CD8-positive, alpha-beta memory T cell (primary cell): ENCODE measurements around the gene CTLA4. TPM values are rescaled to one million over a fixed set of nuclear protein-coding genes. Genes with fewer than 3 reads are reported as not detected.

Experiments used
- CTCF ChIA-PET: fragments of 350-600 bp; sonication (Branson Sonifier 250); formaldehyde crosslinking; loops from one replicate; lab custom pipeline; 2021; ENCODE audit warnings: antibody characterized with exemption; lab: Charles Lee
- POLR2A ChIA-PET: fragments of 350-600 bp; sonication (Branson Sonifier 250); formaldehyde crosslinking; loops from one replicate; lab custom pipeline; 2021; ENCODE audit warnings: antibody characterized with exemption; lab: Charles Lee
- DNase-seq, 5 donors: peaks; one replicate each; pipeline versions ENCODE4 v3.0.0 to v3.0.0-alpha.2; 2020 to 2022; ENCODE audit warnings: mixed read lengths in 1 of 5
- H3K27ac ChIP-seq: one replicate; pipeline ENCODE4 v1.7.0; 2013; ENCODE audit warnings: low read depth, mild to moderate bottlenecking, low read length, moderate library complexity
- H3K27me3 ChIP-seq: 2 replicates; pipeline ENCODE4 v1.7.0; 2013; ENCODE audit warnings: low read length, mild to moderate bottlenecking; ENCODE audit not compliant: insufficient read depth, poor library complexity, severe bottlenecking
- H3K36me3 ChIP-seq: 2 replicates; pipeline ENCODE4 v1.7.0; 2013; ENCODE audit warnings: mild to moderate bottlenecking, low read length, moderate library complexity; ENCODE audit not compliant: insufficient read depth
- H3K4me1 ChIP-seq: 2 replicates; pipeline ENCODE4 v1.7.0; 2013; ENCODE audit warnings: mild to moderate bottlenecking, low read length, moderate library complexity; ENCODE audit not compliant: insufficient read depth
- H3K4me3 ChIP-seq: 2 replicates; pipeline ENCODE4 v1.7.0; 2013; ENCODE audit warnings: mild to moderate bottlenecking, low read length
- H3K9me3 ChIP-seq: 2 replicates; pipeline ENCODE4 v1.7.0; 2013; ENCODE audit warnings: mild to moderate bottlenecking, low read length
- H3K27ac Mint-ChIP-seq, 8 donors: one replicate each; pipeline ENCODE4 v1.8.0; 2020 to 2021; ENCODE audit warnings: mixed read lengths in 8 of 8, mild to moderate bottlenecking in 6 of 8, inconsistent platforms in 3 of 8, moderate library complexity in 3 of 8
- H3K27me3 Mint-ChIP-seq, 2 donors: one replicate each; pipeline ENCODE4 v1.8.0; 2020 to 2021; ENCODE audit warnings: mixed read lengths in 2 of 2, mild to moderate bottlenecking in 1 of 2, moderate library complexity in 1 of 2
- H3K36me3 Mint-ChIP-seq, 3 donors: one replicate each; pipeline ENCODE4 v1.8.0; 2020 to 2021; ENCODE audit warnings: mixed read lengths in 3 of 3, inconsistent platforms in 1 of 3, mild to moderate bottlenecking in 1 of 3
- H3K4me1 Mint-ChIP-seq, 3 donors: one replicate each; pipeline ENCODE4 v1.8.0; 2020 to 2021; ENCODE audit warnings: mixed read lengths in 3 of 3, inconsistent platforms in 1 of 3, mild to moderate bottlenecking in 1 of 3
- H3K4me3 Mint-ChIP-seq, 7 donors: one replicate each; pipeline ENCODE4 v1.8.0; 2020 to 2021; ENCODE audit warnings: mixed read lengths in 7 of 7, mild to moderate bottlenecking in 6 of 7, moderate library complexity in 4 of 7, inconsistent platforms in 2 of 7
- H3K9me3 Mint-ChIP-seq, 5 donors: one replicate each; pipeline ENCODE4 v1.8.0; 2020 to 2022; ENCODE audit warnings: mixed read lengths in 5 of 5, mild to moderate bottlenecking in 3 of 5, moderate library complexity in 2 of 5, inconsistent platforms in 1 of 5
- polyA plus RNA-seq: library from polyadenylated mRNA; unstranded; fragments of 300-500 nt; fragmentation: Illumina TruSeq; gene quantifications from one replicate; pipeline ENCODE4 v1.2.3, GENCODE V29; 2021
- total RNA-seq, 2 experiments: library from RNA; stranded (reverse); gene quantifications; one replicate each; pipeline ENCODE4 v1.2.3, GENCODE V29; 2021

The CTLA4 gene
- total RNA-seq = 10 to 100 TPM; 37.7 to 39.0 TPM
- 3.5 TPM for polyA plus RNA-seq

DNA sequence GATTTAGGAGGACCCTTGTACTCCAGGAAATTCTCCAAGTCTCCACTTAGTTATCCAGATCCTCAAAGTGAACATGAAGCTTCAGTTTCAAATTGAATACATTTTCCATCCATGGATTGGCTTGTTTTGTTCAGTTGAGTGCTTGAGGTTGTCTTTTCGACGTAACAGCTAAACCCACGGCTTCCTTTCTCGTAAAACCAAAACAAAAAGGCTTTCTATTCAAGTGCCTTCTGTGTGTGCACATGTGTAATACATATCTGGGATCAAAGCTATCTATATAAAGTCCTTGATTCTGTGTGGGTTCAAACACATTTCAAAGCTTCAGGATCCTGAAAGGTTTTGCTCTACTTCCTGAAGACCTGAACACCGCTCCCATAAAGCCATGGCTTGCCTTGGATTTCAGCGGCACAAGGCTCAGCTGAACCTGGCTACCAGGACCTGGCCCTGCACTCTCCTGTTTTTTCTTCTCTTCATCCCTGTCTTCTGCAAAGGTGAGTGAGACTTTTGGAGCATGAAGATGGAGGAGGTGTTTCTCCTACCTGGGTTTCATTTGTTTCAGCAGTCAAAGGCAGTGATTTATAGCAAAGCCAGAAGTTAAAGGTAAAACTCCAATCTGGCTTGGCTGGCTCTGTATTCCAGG lies at the start of gene CTLA4:
TSS of gene CTLA4 (plus strand) at position 211 of the 640 bp plus-strand sequence. CDS start at position 383, 172 bp downstream.
- Histone ChIP-seq H3K36me3 (no peaks in the 10 kb centered on the region), H3K27ac (no peak within 1 kb of the TSS), H3K4me3 (peak within 1 kb of the TSS; percentile 26), H3K4me1 (peaks cover 54% of the 10 kb centered on the region), H3K9me3 (no peaks in the 10 kb centered on the region), H3K27me3 (no peaks in the 10 kb centered on the region)
- Mint-ChIP-seq H3K36me3 (peaks cover 2 to 17% (median 8%) of the 10 kb centered on the region in 3 donors), H3K27me3 (peaks cover 0 to 3% of the 10 kb centered on the region in 2 donors), H3K4me3 (peak within 1 kb of the TSS; percentile 68 to 89 (median 83)), H3K9me3 (peaks cover 0 to 7% (median 0%) of the 10 kb centered on the region in 5 donors), H3K27ac (peak within 1 kb of the TSS; percentile 42 to 97 (median 71)), H3K4me1 (peaks cover 57 to 60% (median 57%) of the 10 kb centered on the region in 3 donors)
- DNase-seq = peak in 2 of 5 donors; percentile 51 to 68
- POLR2A ChIA-PET = interaction anchor here (0.6 to 0.8 kb wide), 2 partner anchors 10 to 132 kb away, joined by 3 to 5 read pairs; no protein-coding TSS in a partner anchor
- CTCF ChIA-PET = interaction anchor here (0.6 to 1.8 kb wide), 4 partner anchors 8 to 78 kb away, joined by 3 to 5 read pairs (median 4); no protein-coding TSS in a partner anchor

- H3K27ac Mint-ChIP-seq = peak overlapping the region in 1 of 8 donors; percentile 95
- CTCF ChIA-PET = no interaction called here
- Histone ChIP-seq H3K4me1 (peaks cover 9% of the 10 kb centered on the region), H3K4me3 (no peak overlapping the region), H3K27me3 (no peaks in the 10 kb centered on the region), H3K27ac (no peak overlapping the region), H3K36me3 (no peaks in the 10 kb centered on the region), H3K9me3 (no peaks in the 10 kb centered on the region)
- peaks cover 10 to 24% (median 13%) of the 10 kb centered on the region in 3 donors for H3K4me1 Mint-ChIP-seq
- no peaks in the 10 kb centered on the region for H3K9me3 Mint-ChIP-seq
- H3K4me3 Mint-ChIP-seq = no peak overlapping the region
- DNase-seq = no peak
- H3K36me3 Mint-ChIP-seq = no peaks in the 10 kb centered on the region
- H3K27me3 Mint-ChIP-seq = peaks cover 0 to 8% of the 10 kb centered on the region in 2 donors
- POLR2A ChIA-PET = no interaction called here
Observed at GRCh38 chr2:203818656-203819055, 48.9 kb upstream of the CTLA4 start.

DNA sequence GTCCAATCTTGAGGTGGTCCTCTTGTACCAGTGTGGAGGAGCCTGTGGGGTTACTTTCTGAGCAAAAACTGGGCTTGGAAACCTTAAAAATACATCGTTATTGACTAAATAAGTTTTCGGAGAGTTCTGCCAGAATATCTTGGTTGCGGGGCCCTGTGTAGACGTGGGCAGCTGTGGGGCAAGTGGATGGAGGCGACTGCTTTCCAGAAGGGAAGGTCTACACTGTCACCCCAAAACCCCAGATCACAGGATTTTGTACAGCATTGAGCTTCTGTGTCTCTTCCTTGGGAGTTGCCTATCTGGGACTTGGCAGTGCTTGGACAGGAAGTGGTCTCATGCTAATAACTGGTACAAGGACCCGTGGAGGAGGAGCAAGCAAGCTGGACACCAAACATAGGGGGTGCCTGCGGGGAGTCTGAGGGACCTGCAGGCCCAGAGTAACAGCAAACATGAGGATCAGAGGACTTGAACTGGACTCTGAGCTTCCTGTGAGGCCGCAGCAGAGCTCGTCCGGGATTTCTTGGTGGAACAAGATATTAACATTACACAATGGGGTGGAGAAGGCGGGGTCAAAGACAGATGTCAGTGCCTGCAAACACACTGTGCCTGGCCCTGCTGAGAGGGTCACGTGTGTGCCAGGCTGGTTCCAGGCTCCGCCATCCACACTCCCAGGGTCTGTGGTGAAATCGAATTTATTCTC lies 48.0 kb upstream of the CTLA4 start:
- no peak overlapping the region for H3K4me3 ChIP-seq
- peaks cover 12 to 15% (median 14%) of the 10 kb centered on the region in 3 donors for H3K4me1 Mint-ChIP-seq
- no peaks in the 10 kb centered on the region for H3K9me3 Mint-ChIP-seq
- DNase-seq = no peak
- H3K27me3 Mint-ChIP-seq = peaks cover 0 to 8% of the 10 kb centered on the region in 2 donors
- H3K27ac Mint-ChIP-seq = no peak overlapping the region
- no peaks in the 10 kb centered on the region for H3K27me3 ChIP-seq
- H3K36me3 Mint-ChIP-seq = no peaks in the 10 kb centered on the region
- no peak overlapping the region for H3K4me3 Mint-ChIP-seq
- H3K36me3 ChIP-seq = no peaks in the 10 kb centered on the region
- H3K9me3 ChIP-seq = no peaks in the 10 kb centered on the region
- H3K4me1 ChIP-seq = peaks cover 9% of the 10 kb centered on the region
- ChIA-PET CTCF (interaction anchor here (0.7 kb wide), 1 partner anchor 340 kb away, joined by 3 read pairs; no protein-coding TSS in a partner anchor), POLR2A (no interaction called here)
- H3K27ac ChIP-seq = no peak overlapping the region

GRCh38 chr2:203820969-203821368 lies 46.6 kb upstream of the CTLA4 start:
- H3K9me3 Mint-ChIP-seq = no peaks in the 10 kb centered on the region
- no peak for DNase-seq
- H3K36me3 Mint-ChIP-seq = no peaks in the 10 kb centered on the region
- peaks cover 5 to 7% (median 6%) of the 10 kb centered on the region in 3 donors for H3K4me1 Mint-ChIP-seq
- H3K27me3 Mint-ChIP-seq = peaks cover 0 to 7% of the 10 kb centered on the region in 2 donors
- H3K4me3 Mint-ChIP-seq = no peak overlapping the region
- Histone ChIP-seq H3K27ac (no peak overlapping the region), H3K27me3 (no peaks in the 10 kb centered on the region), H3K4me1 (no peaks in the 10 kb centered on the region), H3K36me3 (no peaks in the 10 kb centered on the region), H3K9me3 (no peaks in the 10 kb centered on the region), H3K4me3 (no peak overlapping the region)
- ChIA-PET CTCF (no interaction called here), POLR2A (no interaction called here)
- H3K27ac Mint-ChIP-seq = peak overlapping the region in 1 of 8 donors; percentile 7

- H3K36me3 ChIP-seq = no peaks in the 10 kb centered on the region
- H3K4me3 Mint-ChIP-seq = no peak overlapping the region
- H3K4me1 ChIP-seq = no peaks in the 10 kb centered on the region
- H3K9me3 Mint-ChIP-seq = no peaks in the 10 kb centered on the region
- H3K27ac ChIP-seq = no peak overlapping the region
- no peak overlapping the region for H3K4me3 ChIP-seq
- H3K27ac Mint-ChIP-seq = no peak overlapping the region
- H3K36me3 Mint-ChIP-seq = no peaks in the 10 kb centered on the region
- H3K9me3 ChIP-seq = no peaks in the 10 kb centered on the region
- peaks cover 5 to 7% (median 6%) of the 10 kb centered on the region in 3 donors for H3K4me1 Mint-ChIP-seq
- ChIA-PET CTCF (no interaction called here), POLR2A (no interaction called here)
- H3K27me3 ChIP-seq = no peaks in the 10 kb centered on the region
- no peak for DNase-seq
- H3K27me3 Mint-ChIP-seq = peaks cover 0 to 2% of the 10 kb centered on the region in 2 donors
Observed at GRCh38 chr2:203822240-203822639, 45.3 kb upstream of the CTLA4 start.

GRCh38 chr2:203823173-203823572 lies 44.4 kb upstream of the CTLA4 start:
- Mint-ChIP-seq H3K36me3 (peaks cover 0 to 5% (median 0%) of the 10 kb centered on the region in 3 donors), H3K27ac (no peak overlapping the region), H3K4me1 (peaks cover 5 to 7% (median 6%) of the 10 kb centered on the region in 3 donors), H3K27me3 (no peaks in the 10 kb centered on the region), H3K9me3 (no peaks in the 10 kb centered on the region), H3K4me3 (no peak overlapping the region)
- H3K27ac ChIP-seq = no peak overlapping the region
- H3K27me3 ChIP-seq = no peaks in the 10 kb centered on the region
- no peaks in the 10 kb centered on the region for H3K36me3 ChIP-seq
- H3K4me3 ChIP-seq = no peak overlapping the region
- no peaks in the 10 kb centered on the region for H3K9me3 ChIP-seq
- ChIA-PET CTCF (no interaction called here), POLR2A (no interaction called here)
- H3K4me1 ChIP-seq = no peaks in the 10 kb centered on the region
- no peak for DNase-seq

DNA sequence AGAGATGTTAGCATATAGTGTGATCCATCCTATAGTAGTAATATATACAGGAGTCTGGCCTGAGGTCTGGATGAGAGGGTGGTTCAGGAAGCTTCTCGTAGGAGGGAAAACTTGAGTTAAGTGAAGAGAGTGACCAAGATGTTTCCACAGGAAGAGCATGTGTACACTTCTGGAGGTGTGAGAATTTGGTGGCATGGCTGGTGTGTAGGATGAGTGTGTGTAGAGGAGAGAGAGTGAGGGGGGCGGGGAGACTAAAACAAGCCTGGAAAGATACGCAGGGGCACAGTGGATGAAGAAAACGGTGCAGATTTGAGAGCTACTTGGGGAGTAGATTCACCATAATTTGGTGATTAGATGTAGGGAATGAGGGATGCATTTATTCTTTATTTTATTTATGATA lies 43.5 kb upstream of the CTLA4 start:
- Mint-ChIP-seq H3K4me3 (no peak overlapping the region), H3K4me1 (peaks cover 5 to 7% (median 6%) of the 10 kb centered on the region in 3 donors), H3K27me3 (no peaks in the 10 kb centered on the region), H3K9me3 (no peaks in the 10 kb centered on the region), H3K36me3 (peaks cover 0 to 5% (median 0%) of the 10 kb centered on the region in 3 donors), H3K27ac (no peak overlapping the region)
- CTCF ChIA-PET = interaction anchor here (0.9 to 1.4 kb wide), 2 partner anchors 9 to 86 kb away, joined by 3 to 5 read pairs; no protein-coding TSS in a partner anchor
- no peaks in the 10 kb centered on the region for H3K27me3 ChIP-seq
- no peaks in the 10 kb centered on the region for H3K9me3 ChIP-seq
- no peak overlapping the region for H3K4me3 ChIP-seq
- DNase-seq = no peak
- no peak overlapping the region for H3K27ac ChIP-seq
- POLR2A ChIA-PET = no interaction called here
- no peaks in the 10 kb centered on the region for H3K36me3 ChIP-seq
- H3K4me1 ChIP-seq = no peaks in the 10 kb centered on the region

- no peaks in the 10 kb centered on the region for H3K27me3 ChIP-seq
- Mint-ChIP-seq H3K9me3 (no peaks in the 10 kb centered on the region), H3K4me3 (no peak overlapping the region), H3K36me3 (peaks cover 0 to 5% (median 0%) of the 10 kb centered on the region in 3 donors), H3K27me3 (no peaks in the 10 kb centered on the region), H3K27ac (no peak overlapping the region), H3K4me1 (peaks cover 5 to 7% (median 6%) of the 10 kb centered on the region in 3 donors)
- no peak overlapping the region for H3K27ac ChIP-seq
- ChIA-PET POLR2A (no interaction called here), CTCF (interaction anchor here (0.9 to 1.4 kb wide), 2 partner anchors 9 to 85 kb away, joined by 3 to 5 read pairs; no protein-coding TSS in a partner anchor)
- no peaks in the 10 kb centered on the region for H3K4me1 ChIP-seq
- no peaks in the 10 kb centered on the region for H3K36me3 ChIP-seq
- H3K9me3 ChIP-seq = no peaks in the 10 kb centered on the region
- DNase-seq = no peak
- H3K4me3 ChIP-seq = no peak overlapping the region
Observed at GRCh38 chr2:203824603-203825002, 43.0 kb upstream of the CTLA4 start.
